Right ventricle myocardium superior (tissue), 1 donor: ENCODE data around the gene AVL9. TPM values are rescaled to one million over a fixed set of nuclear protein-coding genes. Genes with fewer than 3 reads are reported as not detected.
"Not testable (repeated sequence)": the region's sequence is repeated elsewhere in the genome, so short reads cannot be mapped to it uniquely, and the experiment has no call there.

Source experiments
- ATAC-seq: fragments of 200-7000 bp; cut with Tn5 transposase; one replicate; pipeline ENCODE4 v1.9.1; 2020; ENCODE audit warnings: mild to moderate bottlenecking; ENCODE audit not compliant: poor library complexity
- DNase-seq: peaks from one replicate; pipeline ENCODE4 v3.0.0-alpha.2; 2020
- intact Hi-C: fragments of 100-400 bp; cut with DNase I; formaldehyde crosslinking; loops from one replicate; pipeline ENCODE4 v1.11.2; 2022
- total RNA-seq: library from RNA; stranded (reverse); fragmentation: NEBNext Ultra II Directional; extraction: Animal tissue kit (Norgen Biotek cat#: 25700); gene quantifications from one replicate; pipeline ENCODE4 v1.2.1, GENCODE V29; 2021
- donor health status: DM: no; HTN: yes; CAD: no; lungs with severe emphysema.

Gene AVL9
- total RNA-seq, 1 donor from 2014 or later, result 13.8 TPM

DNA sequence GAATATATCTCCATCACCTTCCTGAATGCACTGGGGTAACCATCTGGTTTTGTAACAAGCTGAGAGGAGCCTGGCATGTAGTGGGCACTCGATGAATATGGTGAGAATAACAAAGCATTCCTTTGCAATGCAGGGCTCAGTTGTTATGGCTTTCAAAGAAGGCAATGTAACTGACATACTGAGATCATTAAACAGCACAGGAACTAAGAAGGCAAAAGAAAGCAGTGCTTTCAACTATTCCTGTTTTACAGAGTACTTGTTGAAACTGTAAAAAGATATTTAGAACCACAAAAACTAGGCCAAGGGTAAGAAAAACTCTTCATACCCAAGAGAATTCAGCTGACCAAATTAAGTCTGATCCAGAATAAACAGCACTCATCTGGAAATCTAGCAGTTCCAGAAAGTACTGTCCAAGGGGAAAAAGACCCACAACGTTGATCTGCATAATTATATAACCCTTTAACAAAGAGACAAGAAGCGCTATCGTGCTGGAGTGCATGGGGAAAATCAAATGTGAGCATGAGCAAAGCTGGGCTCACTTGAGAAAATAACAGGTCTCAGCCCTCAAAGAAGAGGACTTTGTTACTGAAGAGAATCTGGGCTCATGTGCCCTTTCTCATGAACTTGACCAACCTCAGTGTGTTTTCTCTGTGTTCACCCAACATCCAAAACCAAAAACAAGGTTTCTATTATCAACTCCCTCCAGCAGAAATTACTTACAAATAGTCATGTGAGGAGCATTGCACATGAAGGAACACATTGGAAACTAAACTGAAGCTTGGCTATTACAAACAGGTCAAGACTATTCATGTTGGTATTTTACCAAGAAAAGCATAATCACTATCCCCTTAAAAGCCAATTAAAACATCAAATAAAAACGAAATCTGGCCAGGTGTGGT, 116.2 kb downstream of the AVL9 start:
- intact Hi-C loops, result no loop called here

DNA sequence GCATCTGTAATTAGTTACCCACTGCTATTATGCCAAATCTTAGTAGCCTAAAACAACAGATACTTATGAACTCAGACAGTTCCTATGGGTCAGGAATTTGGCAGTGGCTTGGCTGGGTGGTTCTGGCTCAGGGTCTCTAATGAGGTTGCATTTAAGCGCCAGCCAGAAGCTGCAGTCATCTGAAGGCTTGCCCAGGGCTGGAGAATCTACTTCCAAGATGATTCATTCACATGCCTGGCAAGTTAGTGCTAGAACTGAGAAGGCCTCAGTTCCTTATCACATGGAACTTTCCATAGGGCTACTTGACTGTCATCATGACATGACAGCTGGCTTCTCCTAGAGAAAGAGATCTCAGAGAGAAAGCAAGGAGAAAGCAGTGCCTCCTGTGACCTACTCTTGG, 121.3 kb downstream of the AVL9 start:
- peak; percentile 86 for ATAC-seq
- peak; percentile 67 for DNase-seq
- intact Hi-C loops, result no loop called here

More for the DNA sequence above, 116.2 kb downstream of the AVL9 start:
- DNase-seq, result no peak
- ATAC-seq, result peak; percentile 78

- no peak for ATAC-seq
- DNase-seq, result no peak
- intact Hi-C loops, result no loop called here
Measured at GRCh38 chr7:32618470-32618869, 123.2 kb downstream of the AVL9 start.

DNA sequence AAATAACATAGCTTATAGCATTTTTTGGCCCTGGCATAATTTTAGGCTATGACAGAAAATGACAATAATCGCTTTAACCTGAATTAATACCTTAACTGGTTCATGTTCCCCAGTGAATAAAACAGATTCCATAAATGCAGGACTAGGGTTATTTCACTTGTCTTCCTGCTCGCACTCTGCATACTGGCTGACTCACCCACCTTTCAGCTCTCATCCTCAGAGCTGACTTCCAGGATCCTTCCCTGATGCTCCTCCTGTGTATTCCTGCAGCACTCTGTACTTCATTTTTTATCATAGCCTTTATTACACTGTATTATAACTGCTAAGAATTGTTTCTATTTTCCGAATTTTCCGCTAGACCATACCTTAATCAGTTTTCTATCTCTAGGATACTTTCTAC, 123.7 kb downstream of the AVL9 start:
- DNase-seq, result no peak
- ATAC-seq, result no peak
- intact Hi-C loops, result no loop called here

DNA sequence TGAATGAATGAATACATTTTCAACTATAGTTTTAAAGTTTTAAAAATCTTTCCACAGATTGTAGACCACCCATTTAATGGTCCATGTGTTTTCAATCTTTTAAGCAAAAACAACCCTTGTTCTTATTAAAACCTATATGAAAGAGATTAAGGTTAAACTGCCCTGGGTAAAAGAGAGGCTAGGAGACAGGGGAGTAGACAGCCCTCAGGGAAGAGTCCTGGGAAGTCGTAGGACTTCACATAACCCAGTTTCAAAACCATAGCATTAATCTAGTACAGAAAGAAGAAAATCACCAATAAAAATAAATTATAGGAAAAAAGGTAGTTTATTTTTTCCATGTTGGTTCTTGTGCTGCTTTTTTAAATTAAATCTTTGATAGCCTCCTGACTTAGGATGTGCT, 124.1 kb downstream of the AVL9 start:
- intact Hi-C loops, ATAC-seq, DNase-seq: not testable (repeated sequence)

- DNase-seq (no peak), ATAC-seq (no peak)
- intact Hi-C loops, result no loop called here
Measured at GRCh38 chr7:32631021-32631420, 135.7 kb downstream of the AVL9 start.

DNA sequence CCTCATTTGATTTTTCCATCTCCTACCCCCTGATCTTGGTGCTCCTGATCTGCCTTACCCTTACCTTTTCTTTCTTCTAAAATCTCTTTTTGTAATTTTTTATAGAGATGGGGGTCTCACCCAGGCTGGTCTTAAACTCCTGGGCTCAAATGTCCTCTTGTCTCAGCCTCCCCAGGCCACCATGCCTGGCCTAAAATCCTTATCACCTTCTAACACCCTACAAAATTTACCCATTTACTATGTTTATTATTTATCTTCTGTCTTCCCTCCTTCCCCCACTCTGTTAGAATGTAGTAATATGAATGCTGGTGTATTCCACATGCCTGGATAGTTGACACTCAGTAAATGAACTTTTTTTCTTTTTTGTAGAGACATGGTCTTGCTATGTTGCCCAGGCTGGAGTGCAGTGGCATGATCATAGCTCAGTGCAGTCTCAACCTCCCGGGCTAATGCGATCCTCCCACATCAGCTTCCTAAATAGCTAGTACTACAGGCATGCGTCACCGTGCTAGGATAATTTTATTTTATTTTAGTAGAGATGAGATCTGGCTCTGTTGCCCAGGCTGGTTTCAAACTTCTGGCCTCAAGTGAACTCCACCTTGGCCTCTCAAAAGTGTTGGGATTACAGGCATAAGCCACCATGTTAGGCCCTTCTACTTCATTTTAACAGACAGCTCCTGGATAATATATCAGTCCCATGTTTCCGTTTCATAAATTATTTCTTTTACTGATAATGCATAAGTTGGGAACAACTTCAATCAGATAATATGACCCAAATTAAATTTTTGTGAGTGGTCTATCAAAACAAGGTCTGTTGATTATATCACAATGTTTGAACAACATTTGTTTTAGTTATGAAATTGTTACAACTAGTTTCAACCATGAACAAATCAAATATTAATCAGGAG, 136.6 kb downstream of the AVL9 start:
- ATAC-seq, DNase-seq, intact Hi-C loops: not testable (repeated sequence)

- intact Hi-C loops, DNase-seq, ATAC-seq: not testable (repeated sequence)
Measured at GRCh38 chr7:32633446-32633845, 138.2 kb downstream of the AVL9 start.

DNA sequence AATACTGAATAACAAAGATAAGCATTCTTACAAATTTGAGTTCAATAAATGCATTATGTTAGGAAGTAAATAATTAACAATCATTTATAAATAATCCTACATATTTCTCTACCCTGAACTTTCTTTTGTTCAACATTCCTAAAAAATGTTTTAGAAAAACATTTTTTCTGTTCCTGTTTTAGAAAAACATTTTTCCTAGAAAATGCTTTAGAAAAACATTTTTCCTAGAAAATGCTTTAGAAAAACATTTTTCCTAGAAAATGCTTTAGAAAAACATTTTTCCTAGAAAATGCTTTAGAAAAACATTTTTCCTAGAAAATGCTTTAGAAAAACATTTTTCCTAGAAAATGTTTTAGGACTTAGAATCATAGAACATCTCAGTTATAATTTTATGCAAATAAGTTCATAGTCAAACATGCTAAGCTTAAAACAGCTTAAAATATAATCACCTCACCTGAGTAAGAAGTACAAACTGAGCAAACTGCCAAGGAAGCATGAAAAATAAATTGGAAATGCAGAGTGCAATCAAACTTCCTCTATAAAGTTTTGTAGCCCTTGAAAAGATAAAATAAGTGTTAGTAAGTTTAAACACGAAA, 139.6 kb downstream of the AVL9 start:
- intact Hi-C loops, DNase-seq, ATAC-seq: not testable (repeated sequence)

DNA sequence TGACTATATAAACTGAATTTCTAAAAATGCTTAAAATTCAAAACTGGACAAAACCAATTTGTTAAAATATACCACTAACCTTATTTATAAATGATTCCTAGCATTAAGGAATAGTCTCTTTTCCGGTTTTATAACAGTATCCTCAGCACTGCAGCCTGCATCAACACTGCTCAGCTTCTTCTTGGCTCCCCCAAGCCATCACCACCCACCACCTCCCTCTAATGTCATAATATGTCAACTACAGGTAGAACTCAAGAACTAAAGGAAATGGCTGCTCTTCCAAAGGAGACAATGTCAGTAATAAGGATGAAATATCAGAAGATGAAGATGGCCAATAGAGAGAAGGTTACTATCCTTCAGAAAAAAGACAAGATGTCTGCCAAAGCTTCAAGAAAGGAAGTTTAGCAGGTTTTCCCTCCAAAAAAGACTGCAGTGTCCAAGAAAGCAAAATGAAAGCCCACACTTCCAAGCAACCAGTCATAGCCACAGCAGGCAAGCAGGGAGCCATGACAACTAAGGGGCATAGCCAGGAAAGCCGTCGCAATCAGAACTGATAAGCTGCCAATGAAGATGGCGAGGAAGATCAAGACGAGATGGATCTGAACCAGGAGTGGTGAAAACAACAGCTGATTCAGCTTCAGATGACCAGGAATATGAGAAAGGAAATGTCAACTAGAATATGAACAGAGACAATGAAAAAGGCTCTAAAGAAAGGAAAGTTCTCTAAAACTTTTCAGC, 141.6 kb downstream of the AVL9 start:
- ATAC-seq, intact Hi-C loops, DNase-seq: not testable (repeated sequence)

DNA sequence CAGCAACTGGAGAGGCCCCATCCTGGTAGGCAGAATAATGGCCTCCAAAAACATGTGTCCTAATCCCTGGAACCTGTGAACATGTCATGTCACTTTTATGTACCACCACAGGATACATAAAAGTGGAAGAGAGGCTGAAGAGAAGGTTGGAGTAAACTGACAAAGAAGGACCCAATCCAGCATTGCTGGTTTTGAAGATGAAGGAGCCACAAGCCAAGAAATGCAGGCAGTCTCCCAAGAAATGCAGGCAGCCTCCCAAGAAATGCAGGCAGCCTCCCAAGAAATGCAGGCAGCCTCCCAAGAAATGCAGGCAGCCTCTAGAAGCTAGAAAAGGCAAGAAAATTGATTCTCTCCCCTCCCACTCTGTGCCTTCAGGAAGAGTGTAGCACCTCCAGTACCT, 142.3 kb downstream of the AVL9 start:
- intact Hi-C loops, DNase-seq, ATAC-seq: not testable (repeated sequence)

Other genes with a start within 250 kb of the AVL9 start
- 31.0 TPM for gene LSM5, start 5.1 kb upstream of the AVL9 start, total RNA-seq